GM18867 (cell line): Measurements from ENCODE around the gene JAG1.
"Not testable (repeated sequence)": the region's sequence is repeated elsewhere in the genome, so short reads cannot be mapped to it uniquely, and the experiment has no call there.

Source experiments
- ATAC-seq: cut with Tn5 transposase; IDR thresholded peaks from one replicate; pipeline ENCODE4 v1.9.1; 2021; ENCODE audit warnings: mild to moderate bottlenecking, moderate library complexity; ENCODE audit not compliant: unreplicated experiment

The JAG1 gene

GRCh38 chr20:10617549-10618133, 56.2 kb downstream of the JAG1 start:
- ATAC-seq = not testable (repeated sequence)

DNA sequence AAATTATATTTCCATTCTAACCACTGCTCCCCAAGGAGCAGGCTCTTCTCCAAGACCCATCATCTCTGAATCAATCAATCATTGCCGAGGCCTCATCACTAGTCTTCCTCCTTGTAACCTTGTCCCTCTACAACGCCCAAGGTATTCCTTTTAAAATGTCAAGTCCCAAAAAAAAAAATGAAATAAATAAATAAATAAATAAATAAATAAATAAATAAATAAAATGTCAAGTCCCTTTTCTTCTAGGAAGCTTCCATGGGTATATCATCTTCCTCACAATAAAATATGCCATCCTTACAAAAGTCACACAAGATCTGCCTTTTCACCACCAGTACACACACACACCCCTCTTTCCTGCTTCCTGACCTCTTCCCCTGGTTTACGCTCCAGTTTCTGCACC, 57.6 kb downstream of the JAG1 start:
- ATAC-seq = no peak

DNA sequence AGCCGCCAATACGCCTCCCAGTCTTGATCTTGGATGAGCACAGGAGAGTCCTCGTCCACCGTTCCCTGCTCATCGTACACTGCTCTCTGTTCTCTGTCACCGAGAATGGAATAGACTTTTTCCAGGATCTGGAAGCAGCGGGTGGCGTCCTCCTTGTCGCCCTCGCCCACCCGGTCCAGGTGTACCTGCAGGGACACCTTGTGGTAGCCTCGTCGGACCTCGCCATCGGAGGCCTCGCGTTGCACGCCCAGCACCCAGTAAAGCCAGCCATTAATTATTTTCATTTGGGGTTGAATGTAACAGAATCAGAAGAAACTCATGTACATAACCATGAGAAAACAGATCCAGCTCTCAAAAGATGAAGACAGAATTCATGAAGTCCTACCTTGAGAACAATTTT, 59.9 kb downstream of the JAG1 start:
- ATAC-seq = no peak

GRCh38 chr20:10613426-10613825, 60.4 kb downstream of the JAG1 start:
- not testable (repeated sequence) for ATAC-seq

- peak; percentile 87 for ATAC-seq
These were observed 62.4 kb downstream of the JAG1 start for GRCh38 chr20:10611357-10611756.

DNA sequence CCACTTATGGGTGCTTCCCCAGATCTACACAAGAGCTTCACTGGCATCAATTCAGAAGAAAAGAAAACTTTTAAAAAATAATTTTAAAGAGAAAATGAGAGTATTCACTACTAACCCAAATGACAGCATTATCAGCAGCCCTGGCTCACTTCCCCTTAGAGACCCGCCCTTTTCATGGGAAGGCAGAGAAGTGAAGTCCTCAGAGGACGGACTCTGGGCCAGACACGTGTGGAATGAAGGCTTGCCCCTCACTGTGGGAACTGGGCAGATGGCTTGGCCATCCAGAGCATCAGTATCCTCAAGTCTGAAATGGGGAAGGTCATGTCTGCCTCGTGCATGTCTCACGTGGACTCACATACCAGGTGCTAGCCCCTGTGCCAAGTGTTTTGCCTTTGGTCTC, 63.5 kb downstream of the JAG1 start:
- no peak for ATAC-seq

GRCh38 chr20:10609770-10610169, 64.0 kb downstream of the JAG1 start:
- no peak for ATAC-seq

DNA sequence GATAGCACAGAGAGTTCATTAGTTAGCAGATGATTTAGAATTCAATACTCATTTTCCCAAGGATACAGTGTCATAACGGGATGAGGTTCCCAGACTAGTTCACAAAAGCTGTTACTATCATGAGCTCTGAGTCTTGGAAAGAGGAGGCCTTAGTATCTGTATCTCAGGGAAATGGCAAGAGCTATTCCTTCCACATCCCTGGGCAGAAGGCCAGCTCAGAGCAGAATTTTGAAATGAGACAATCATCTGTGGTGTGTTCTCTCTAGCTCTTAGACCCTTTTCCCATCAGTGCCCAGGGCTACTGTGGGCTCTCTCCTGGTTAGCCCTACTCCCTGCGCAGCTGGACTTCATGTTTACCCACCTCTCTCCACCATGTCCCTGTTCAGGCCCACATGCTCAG, 64.5 kb downstream of the JAG1 start:
- no peak for ATAC-seq

GRCh38 chr20:10605547-10606195, 68.1 kb downstream of the JAG1 start:
- ATAC-seq = no peak

DNA sequence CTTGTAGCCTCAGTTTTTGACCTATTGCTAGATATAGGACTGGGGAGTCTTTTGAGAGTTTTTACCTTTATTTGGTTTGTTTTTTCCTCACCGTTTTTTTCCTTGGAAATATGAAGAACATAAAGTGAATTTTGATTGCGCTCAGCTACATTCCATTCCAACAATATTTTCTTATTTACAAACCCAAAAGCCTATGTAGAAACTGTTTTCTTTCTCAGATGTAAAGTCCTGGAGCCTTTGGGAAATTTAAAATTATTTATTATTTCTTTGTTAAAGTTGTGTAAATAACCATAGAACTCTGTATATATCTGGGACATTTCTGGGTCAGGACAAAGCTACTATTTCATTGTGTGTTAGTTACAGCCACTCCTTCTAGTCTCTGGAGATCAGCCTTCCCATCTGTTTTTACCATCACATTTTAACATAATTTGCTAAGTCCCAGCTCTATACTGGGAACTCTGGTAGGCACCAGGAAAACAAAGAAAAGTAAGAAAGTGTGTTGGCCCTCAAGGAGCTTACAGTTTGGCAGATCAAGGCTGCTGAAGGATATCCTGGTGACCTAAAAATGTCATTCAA, 68.8 kb downstream of the JAG1 start:
- no peak for ATAC-seq

DNA sequence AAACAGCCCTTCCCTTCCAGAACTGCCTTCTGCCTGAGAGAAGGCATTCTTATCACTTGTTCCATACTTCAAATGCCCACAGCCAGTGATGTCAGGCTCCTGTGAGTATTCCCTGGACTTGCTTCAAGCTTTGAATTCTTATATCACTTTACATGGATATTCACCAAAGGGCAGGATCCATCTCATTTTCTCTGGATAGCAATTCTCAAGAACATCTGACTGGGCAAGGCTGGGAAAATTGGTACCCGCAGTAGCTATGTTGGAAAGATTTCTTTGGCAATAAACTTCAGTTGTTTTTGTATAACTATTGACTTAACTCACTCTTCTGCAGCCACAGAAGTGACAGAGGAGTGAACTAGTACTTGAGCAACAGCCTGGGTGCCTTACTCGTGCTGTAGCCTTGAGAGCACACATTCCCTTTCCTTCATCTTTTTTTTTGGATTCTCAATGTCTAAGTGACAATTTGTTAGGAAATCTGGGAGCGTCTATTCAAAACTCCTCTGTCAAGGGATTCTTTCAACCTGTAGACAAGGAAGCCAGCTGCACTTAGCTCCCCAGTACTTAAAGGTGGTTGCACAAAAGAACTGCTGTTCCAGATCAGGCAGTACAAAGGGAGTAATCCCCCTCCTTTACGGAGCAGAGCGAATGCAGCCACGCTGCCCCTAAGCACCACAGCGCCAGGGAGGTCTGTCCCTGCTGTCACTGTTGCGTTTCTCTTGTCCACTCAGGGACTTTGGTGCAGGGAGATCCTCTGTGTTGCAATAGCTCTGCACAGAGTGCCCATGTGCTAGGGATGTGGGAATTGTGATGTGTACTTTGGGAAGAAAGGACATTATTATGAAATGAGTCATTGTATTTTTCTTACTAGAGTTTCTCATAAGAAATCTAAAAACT, 69.6 kb downstream of the JAG1 start:
- ATAC-seq = no peak

DNA sequence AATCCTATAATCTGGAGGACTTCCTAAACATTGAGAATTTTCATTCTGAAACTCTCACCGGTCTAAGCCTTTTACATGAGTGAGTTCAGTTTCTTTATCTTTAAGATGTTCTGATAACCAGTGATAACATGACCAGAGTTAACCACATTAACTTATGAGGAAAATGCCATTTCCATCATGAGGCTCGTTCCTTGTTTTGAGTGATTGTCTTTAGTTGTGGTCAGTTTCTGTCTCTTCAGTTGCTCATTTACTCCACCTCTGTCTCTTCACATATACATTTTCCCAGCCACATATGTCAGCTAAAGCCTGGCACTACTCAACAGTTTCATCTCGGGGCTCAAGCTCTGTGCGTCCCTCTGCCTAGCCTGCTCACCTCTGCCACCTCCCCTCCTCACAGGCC, 70.4 kb downstream of the JAG1 start:
- ATAC-seq = no peak

GRCh38 chr20:10602221-10602871, 71.5 kb downstream of the JAG1 start:
- ATAC-seq = no peak

- ATAC-seq = no peak
These were observed 76.2 kb downstream of the JAG1 start for GRCh38 chr20:10597637-10598036.

DNA sequence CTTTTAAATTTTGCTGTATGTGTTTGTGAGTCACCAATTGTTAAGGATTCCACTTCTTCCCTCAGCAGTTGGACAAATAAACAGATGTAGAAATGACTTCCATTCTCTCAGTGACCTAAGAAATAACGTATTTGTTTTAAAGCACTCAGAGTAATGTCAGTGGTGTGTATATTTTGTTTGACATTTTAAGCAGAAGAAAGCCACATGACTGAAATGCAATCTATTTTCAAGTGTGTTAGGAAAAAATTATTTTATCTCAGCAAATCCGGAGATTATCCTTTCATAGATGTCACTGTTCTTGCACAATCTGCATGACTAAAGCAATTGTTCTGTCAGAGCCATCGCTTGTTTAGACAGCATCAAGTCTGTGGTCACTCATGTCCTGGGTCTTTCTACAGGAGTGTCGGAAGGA, 77.1 kb downstream of the JAG1 start:
- no peak for ATAC-seq

DNA sequence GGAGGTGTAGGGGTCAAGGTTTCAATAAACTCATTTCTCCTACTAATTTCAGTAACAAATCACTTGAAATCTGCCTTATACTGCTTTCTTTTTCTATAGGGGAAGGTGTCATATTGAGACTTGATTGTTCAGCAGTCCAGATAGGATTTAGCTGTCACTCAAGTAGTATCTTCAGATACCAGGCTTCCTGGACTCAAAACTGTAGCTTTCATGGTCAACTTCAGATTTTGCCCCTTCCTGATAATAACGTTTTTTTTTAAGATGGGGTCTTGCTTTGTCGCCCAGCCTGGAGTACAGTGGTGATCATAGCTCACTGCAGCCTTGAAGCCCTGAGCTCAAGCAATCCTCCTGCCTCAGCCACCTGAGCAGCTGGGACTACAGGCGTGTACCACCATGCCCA, 77.8 kb downstream of the JAG1 start:
- ATAC-seq = no peak

DNA sequence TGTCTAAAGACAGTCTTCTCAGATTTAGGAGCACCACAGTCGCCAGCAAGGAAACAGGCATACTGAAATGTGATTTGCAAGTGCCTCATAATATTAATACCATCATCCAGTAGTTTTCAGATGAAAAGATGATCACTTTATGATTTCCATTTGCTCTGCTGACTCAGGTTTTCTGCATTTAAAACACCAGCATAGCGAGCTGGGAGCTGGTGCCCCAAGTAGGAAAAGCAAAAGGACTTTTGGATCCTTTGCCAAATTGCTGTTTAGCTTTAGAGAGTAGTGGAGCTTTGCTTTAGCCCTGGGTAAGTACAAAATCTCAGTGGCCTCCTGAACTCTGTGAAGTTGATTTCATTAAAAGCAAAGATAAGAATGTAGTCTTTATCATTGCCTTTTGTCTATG, 78.5 kb downstream of the JAG1 start:
- no peak for ATAC-seq

DNA sequence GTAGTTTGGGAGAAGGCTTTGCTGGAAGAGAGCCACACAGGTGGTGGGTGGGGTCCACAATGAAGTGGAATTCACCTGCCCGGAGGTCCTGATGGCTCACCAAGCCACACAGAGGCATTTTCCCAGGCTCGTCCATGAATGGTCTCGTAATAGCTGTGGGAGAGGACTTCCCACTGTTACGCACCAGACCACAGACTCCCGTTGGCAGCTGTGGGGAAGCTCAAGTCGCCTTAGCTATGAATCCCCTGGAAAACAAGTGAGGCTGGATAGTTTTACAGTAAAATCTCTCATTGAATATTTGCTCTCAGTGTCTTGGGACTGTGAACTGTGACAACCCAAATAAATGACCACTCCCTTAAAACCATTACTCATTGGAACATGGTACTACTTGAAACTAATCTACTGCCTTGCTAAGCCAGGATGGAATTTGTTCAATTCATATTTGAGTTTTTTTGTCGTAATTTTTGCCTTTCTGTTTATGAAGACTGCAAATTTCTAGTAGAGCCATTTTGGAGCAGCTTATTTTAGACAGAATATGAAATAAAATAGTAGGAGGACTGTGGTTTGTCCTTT, 79.4 kb downstream of the JAG1 start:
- ATAC-seq = no peak

DNA sequence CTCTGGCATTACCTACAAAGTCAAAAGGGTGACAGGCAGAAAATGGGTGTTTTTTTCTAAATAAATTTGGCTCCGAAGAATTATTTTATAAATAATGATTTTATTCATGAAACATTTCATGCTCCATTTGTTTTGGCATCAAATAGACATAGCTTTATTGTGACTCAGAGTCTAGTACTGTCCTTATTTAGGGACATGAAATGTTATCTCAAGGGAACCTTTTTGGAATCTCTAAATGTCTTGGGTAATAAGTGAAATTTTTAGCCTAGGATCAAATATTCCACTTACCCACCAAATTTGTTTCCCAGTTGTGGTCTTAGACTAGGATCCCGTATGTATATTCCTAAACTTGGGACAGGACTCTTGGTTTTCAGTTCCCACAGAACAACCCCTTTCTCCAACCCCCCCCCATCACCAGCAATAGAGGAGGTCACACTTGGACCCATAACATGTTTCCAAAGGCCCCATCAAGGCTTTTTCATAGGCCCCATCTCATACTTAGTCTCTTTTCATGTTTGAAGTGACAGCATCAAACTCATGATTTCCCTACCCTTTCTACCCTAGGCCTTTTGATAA, 81.8 kb downstream of the JAG1 start:
- no peak for ATAC-seq

DNA sequence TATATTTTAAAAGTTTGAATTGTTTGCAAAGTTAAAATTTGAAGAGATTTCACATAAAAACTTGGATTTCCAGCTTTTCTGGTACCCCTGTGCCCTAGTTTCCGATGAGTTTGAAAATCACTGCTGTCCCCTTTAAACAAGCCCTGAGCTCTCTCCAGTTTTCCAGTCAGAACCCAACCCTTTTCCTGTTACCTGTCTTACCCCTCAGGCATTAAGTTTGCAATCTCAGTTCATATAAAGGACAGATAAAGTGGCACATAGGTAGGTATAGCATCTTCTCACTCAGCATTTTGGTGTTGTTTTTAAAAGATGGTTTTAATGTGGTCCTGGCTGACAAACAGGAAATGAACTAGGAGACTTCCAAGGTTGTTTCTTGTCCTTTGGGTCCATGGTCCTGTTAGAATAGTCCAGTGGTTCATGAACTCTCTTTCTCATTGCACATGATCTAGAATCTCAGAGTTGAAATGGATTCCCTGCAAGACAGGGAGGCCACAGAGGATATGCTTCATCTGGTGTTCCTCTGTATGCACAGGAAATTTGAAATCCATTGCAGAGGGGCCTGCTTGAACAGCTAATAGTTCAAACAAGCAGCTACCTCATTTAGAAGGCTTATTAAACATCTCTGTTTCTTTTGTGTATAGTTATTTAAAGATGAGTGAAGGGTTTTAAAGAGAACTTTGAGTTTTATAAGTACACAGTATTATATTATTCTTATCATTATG, 82.7 kb downstream of the JAG1 start:
- no peak for ATAC-seq
